ENCODE measurements around the gene HRK.

DNA sequence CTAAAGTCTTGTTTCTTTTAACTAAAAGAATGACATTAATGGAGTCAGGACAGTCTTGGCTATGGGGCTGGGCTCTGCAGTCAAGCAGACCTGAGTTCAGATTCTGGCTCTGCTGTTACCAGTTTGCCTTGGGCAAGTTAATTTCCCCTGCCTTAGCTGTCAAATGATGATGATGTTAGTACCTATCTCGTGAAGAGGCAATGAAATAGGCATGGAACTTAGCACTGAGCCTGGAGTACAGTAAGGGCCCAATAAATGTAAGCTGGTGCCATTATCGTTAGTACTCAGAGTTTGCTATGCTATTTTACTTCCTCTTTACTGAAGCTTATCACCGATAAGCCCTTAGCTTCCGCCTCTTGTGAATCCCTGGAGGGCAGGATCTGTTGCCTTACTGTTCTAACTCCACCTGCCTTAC lies 38.0 kb upstream of the HRK start:
- TF ChIP-seq CTCF (IDR thresholded peaks at IDR 0.05; ENCODE audit: borderline replicate concordance, extremely low read depth, low read length, poor library complexity, severe bottlenecking), result no peak
- TF ChIP-seq EZH2 (IDR thresholded peaks at IDR 0.05; ENCODE audit: borderline replicate concordance, low read depth, low read length, severe bottlenecking), result no peak
